HCT116 (cell line): ENCODE results near the gene COBLL1. TPM values are rescaled to one million over a fixed set of nuclear protein-coding genes. Genes with fewer than 3 reads are reported as not detected.

Source experiments
- ATAC-seq: fragments of 200-7000 bp; cut with Tn5 transposase; 2 replicates; pipeline ENCODE4 v1.9.1; 2020; ENCODE audit warnings: mild to moderate bottlenecking, moderate library complexity
- BruUV-seq: library from RNA; stranded (reverse); fragments of 400-500 nt; replicated peaks from 2 replicates; lab custom pipeline; 2021; lab: Mats Ljungman, UMichigan
- CTCF ChIA-PET: fragments of 300-600 bp; sonication (Branson Sonifier 250); formaldehyde crosslinking; loops from one replicate; lab custom pipeline; 2021; ENCODE audit warnings: antibody characterized with exemption; lab: Charles Lee
- POLR2A ChIA-PET: fragments of 300-600, 350-600 bp; sonication (Branson Sonifier 250); formaldehyde crosslinking; loops from one replicate; lab custom pipeline; 2021; ENCODE audit warnings: antibody characterized with exemption; lab: Charles Lee
- RAD21 ChIA-PET, 2 experiments: fragments of 300-600 bp; sonication (Branson Sonifier 250); formaldehyde crosslinking; loops; one replicate each; lab custom pipeline; 2023; ENCODE audit warnings: low total read pairs in 2 of 2; ENCODE audit not compliant: uncharacterized antibody in 2 of 2, unreplicated experiment in 2 of 2, low non-redundant PET in 1 of 2; lab: Charles Lee
- DNase-seq: peaks from one replicate; pipeline ENCODE4 v3.0.0-alpha.2; 2010; ENCODE audit warnings: low read depth, low spot score
- H2AFZ ChIP-seq: fragments of 200-600 bp; shearing (Covaris generic), sonication (generic); 2 replicates; pipeline ENCODE4 v1.6.1; 2017; ENCODE audit warnings: low read depth, mixed run types, mixed read lengths, antibody characterized with exemption, low read length; ENCODE audit not compliant: poor library complexity, severe bottlenecking
- H3K27ac ChIP-seq: 2 replicates; pipeline ENCODE4 v1.5.1; 2012; ENCODE audit warnings: low read depth, low read length
- H3K27me3 ChIP-seq: fragments of 200-600 bp; sonication (generic); 2 replicates; pipeline ENCODE4 v1.6.1; 2016; ENCODE audit warnings: mixed run types, low read length, mixed read lengths; ENCODE audit not compliant: insufficient read depth
- H3K36me3 ChIP-seq, 2 experiments: fragments of 200-500 bp in 1 of 2; fragments of 200-600 bp in 1 of 2; sonication (Bioruptor generic) in 1 of 2; sonication (generic) in 1 of 2; 2 replicates each; pipeline versions ENCODE4 v1.5.1 to v1.6.1; 2014 to 2016; ENCODE audit warnings: low read length in 2 of 2, inconsistent platforms in 1 of 2, mixed read lengths in 1 of 2, mixed run types in 1 of 2; ENCODE audit not compliant: insufficient read depth in 2 of 2, control insufficient read depth in 1 of 2
- H3K4me1 ChIP-seq, 2 experiments: fragments of 200-600 bp in 1 of 2; sonication (generic) in 1 of 2; 2 replicates each; pipeline versions ENCODE4 v1.5.1 to v1.6.1; 2012 to 2017; ENCODE audit warnings: low read length in 2 of 2, inconsistent platforms in 1 of 2, mild to moderate bottlenecking in 1 of 2, mixed read lengths in 1 of 2, mixed run types in 1 of 2, moderate library complexity in 1 of 2; ENCODE audit not compliant: insufficient read depth in 2 of 2, control insufficient read depth in 1 of 2
- H3K4me2 ChIP-seq: fragments of 200-600 bp; sonication (generic); 2 replicates; pipeline ENCODE4 v1.6.1; 2017; ENCODE audit warnings: mixed run types, low read length, mixed read lengths
- H3K4me3 ChIP-seq, 2 experiments: fragments of 200-600 bp in 1 of 2; sonication (generic) in 1 of 2; replicated peaks in 1 of 2; 2 replicates each; pipeline ENCODE4 v1.5.1; 2011 to 2016; ENCODE audit warnings: low read length in 2 of 2, control low read depth in 1 of 2, low read depth in 1 of 2, mild to moderate bottlenecking in 1 of 2, mixed read lengths in 1 of 2, mixed run types in 1 of 2
- H3K79me2 ChIP-seq: fragments of 200-600 bp; sonication (generic); 2 replicates; pipeline ENCODE4 v1.6.1; 2017; ENCODE audit warnings: mild to moderate bottlenecking, mixed run types, low read length, moderate library complexity, mixed read lengths; ENCODE audit not compliant: insufficient read depth
- H3K9ac ChIP-seq: fragments of 200-600 bp; sonication (generic); 2 replicates; pipeline ENCODE4 v1.6.1; 2016; ENCODE audit warnings: low read length, mixed read lengths
- H3K9me2 ChIP-seq: fragments of 200-600 bp; sonication (generic), shearing (Covaris generic); 2 replicates; pipeline ENCODE4 v1.6.1; 2017; ENCODE audit warnings: mixed run types, mild to moderate bottlenecking, moderate library complexity; ENCODE audit not compliant: insufficient read depth
- H3K9me3 ChIP-seq, 2 experiments: fragments of 200-500 bp in 1 of 2; fragments of 200-600 bp in 1 of 2; sonication (Bioruptor generic) in 1 of 2; sonication (generic) in 1 of 2; 2 replicates each; pipeline ENCODE4 v1.6.1; 2014 to 2017; ENCODE audit warnings: low read length in 2 of 2, mixed read lengths in 2 of 2, inconsistent platforms in 1 of 2, low read depth in 1 of 2, mild to moderate bottlenecking in 1 of 2, mixed run types in 1 of 2, moderate library complexity in 1 of 2; ENCODE audit not compliant: control insufficient read depth in 1 of 2, insufficient read depth in 1 of 2
- H4K20me1 ChIP-seq: fragments of 200-600 bp; sonication (generic), shearing (Covaris generic); 2 replicates; pipeline ENCODE4 v1.6.1; 2017; ENCODE audit warnings: mixed run types, mild to moderate bottlenecking, moderate library complexity; ENCODE audit not compliant: insufficient read depth
- ATF3 ChIP-seq: IDR thresholded peaks from 2 replicates; pipeline ENCODE4 v1.6.1; 2012
- CTCF ChIP-seq, 3 experiments: fragments of 200-600 bp in 1 of 3; sonication (generic) in 1 of 3; IDR thresholded peaks in 2 of 3; conservative IDR thresholded peaks in 1 of 3; 2 replicates each; pipeline ENCODE4 v1.5.1; 2012 to 2017; ENCODE audit warnings: low read depth in 2 of 3, low read length in 2 of 3, antibody characterized with exemption in 1 of 3, borderline replicate concordance in 1 of 3, control low read depth in 1 of 3, mild to moderate bottlenecking in 1 of 3, mixed read lengths in 1 of 3, mixed run types in 1 of 3, moderate library complexity in 1 of 3; ENCODE audit not compliant: insufficient read depth in 1 of 3
- REST ChIP-seq: IDR thresholded peaks from 2 replicates; pipeline ENCODE4 v1.6.1; 2012; ENCODE audit warnings: low read depth
- SIN3A ChIP-seq: IDR thresholded peaks from 2 replicates; pipeline ENCODE4 v1.6.1; 2012; ENCODE audit warnings: low read depth
- SP1 ChIP-seq: IDR thresholded peaks from 2 replicates; pipeline ENCODE4 v1.6.1; 2012; ENCODE audit warnings: low read depth
- SRF ChIP-seq: IDR thresholded peaks from 2 replicates; pipeline ENCODE4 v1.6.1; 2012; ENCODE audit warnings: low read depth
- YY1 ChIP-seq: IDR thresholded peaks from 2 replicates; pipeline ENCODE4 v1.6.1; 2011; ENCODE audit warnings: low read length, low read depth, moderate library complexity, mild to moderate bottlenecking; ENCODE audit not compliant: insufficient replicate concordance; ENCODE audit errors: extremely low read depth
- intact Hi-C: fragments of 100-400 bp; cut with micrococcal nuclease; formaldehyde crosslinking; loops from 2 replicates; pipeline ENCODE4 v1.10.0; 2022
- total RNA-seq: library from RNA; stranded (reverse); gene quantifications from one replicate; pipeline ENCODE4 v1.2.1, GENCODE V29; 2021; ENCODE audit not compliant: unreplicated experiment

COBLL1 gene
- total RNA-seq, 1 experiment from 2014 or later = 3.6 TPM

DNA sequence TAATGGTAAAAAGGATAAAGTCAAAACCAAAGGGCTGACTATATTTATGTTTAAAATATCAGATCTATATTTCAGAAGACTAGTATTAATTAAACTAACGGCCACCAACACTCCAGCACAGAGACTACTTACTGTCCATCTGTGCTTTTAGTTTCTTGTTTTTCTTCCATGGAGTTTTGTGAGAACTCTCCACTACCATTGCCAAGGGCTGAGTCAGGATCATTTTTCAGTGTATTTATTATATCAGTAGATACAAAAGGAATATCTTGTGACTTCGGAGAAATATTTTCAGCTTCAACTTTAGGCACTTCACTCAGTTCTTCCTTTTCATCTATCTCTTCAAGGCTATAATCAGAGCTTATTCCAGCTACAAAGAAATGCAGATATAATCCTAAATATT lies 141.2 kb downstream of the COBLL1 start:
- H2AFZ ChIP-seq = no peak overlapping the region
- TF ChIP-seq REST (no peak), ATF3 (no peak), SP1 (no peak), SIN3A (no peak), SRF (no peak)
- POLR2A ChIA-PET = no interaction called here
- H3K27me3 ChIP-seq = no peaks in the 10 kb centered on the region
- no peaks in the 10 kb centered on the region for H3K9me3 ChIP-seq
- no peaks in the 10 kb centered on the region for H4K20me1 ChIP-seq
- H3K27ac ChIP-seq = no peak overlapping the region
- no peaks in the 10 kb centered on the region for H3K79me2 ChIP-seq
- RAD21 ChIA-PET = no interaction called here
- H3K9ac ChIP-seq = no peak overlapping the region
- H3K36me3 ChIP-seq = no peaks in the 10 kb centered on the region
- no TSS peak for BruUV-seq
- intact Hi-C loops = no loop called here
- no peaks in the 10 kb centered on the region for H3K9me2 ChIP-seq
- H3K4me1 ChIP-seq = no peaks in the 10 kb centered on the region
- ATAC-seq (no peak), DNase-seq (no peak)
- H3K4me2 ChIP-seq = no peak overlapping the region
- CTCF ChIA-PET = no interaction called here
- no peak overlapping the region for H3K4me3 ChIP-seq

DNA sequence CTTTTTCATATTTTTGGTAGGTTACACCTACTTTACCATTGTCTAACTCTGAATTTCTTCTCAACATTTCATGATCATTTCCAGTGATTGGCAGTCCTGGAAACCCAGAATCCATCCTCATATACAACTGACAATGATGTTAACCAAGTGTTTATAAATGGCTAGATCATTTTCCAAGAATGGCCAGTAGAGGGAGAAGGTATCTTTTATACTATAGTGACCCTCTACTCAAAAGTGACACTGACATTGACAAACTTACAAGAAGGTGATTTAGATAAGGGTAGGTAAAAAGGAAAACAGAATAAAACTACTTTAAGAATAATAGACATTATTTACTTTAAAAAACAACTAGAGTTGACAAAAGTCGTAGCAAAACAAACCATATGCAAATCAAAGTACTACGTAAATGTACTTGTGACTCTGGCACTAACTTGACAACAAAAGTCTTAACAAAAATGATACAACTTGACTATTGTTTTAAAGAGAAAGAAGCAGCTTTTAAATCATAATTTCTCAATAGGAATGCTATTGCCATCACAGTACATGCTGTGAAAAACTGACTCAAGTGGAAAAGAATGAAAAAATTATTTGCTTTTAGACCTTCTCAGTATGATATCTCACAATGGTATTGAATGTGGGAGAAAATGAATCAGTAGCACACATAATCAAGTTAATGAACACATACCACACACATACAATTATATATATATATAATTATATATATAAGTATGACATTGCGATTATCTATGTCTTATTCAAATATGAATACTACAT lies 143.7 kb downstream of the COBLL1 start:
- Histone ChIP-seq H3K4me3 (no peak overlapping the region), H4K20me1 (no peaks in the 10 kb centered on the region), H3K4me2 (no peak overlapping the region), H3K9ac (no peak overlapping the region), H3K27me3 (no peaks in the 10 kb centered on the region), H2AFZ (no peak overlapping the region), H3K36me3 (no peaks in the 10 kb centered on the region), H3K27ac (no peak overlapping the region), H3K9me2 (no peaks in the 10 kb centered on the region), H3K9me3 (no peaks in the 10 kb centered on the region), H3K79me2 (no peaks in the 10 kb centered on the region), H3K4me1 (no peaks in the 10 kb centered on the region)
- no TSS peak for BruUV-seq
- POLR2A ChIA-PET = no interaction called here
- ATAC-seq = peak; percentile 82
- intact Hi-C loops = no loop called here
- RAD21 ChIA-PET = no interaction called here
- no peak for TF ChIP-seq YY1
- peak in 2 of 3 experiments; percentile 61 to 67; a peak in 4 of 6 replicates for TF ChIP-seq CTCF (IDR thresholded peaks at IDR 0.05 in 2 of 3, conservative IDR thresholded peaks at IDR 0.05 in 1 of 3; ENCODE audit: borderline replicate concordance in 1 of 3, insufficient read depth in 1 of 3, low read depth in 2 of 3, low read length in 2 of 3)
- CTCF ChIA-PET = no interaction called here
- DNase-seq = peak; percentile 6
